HFF-Myc (cell line): ENCODE results near the gene IDH3B.

Experiments used
- DNase-seq: peaks from one replicate; pipeline ENCODE4 v3.0.0-alpha.2; 2011; ENCODE audit warnings: low read depth; ENCODE audit errors: extremely low read depth
- H3K4me3 ChIP-seq: replicated peaks from 2 replicates; pipeline ENCODE4 v1.5.1; 2011; ENCODE audit warnings: low read depth, mild to moderate bottlenecking, control low read depth, low read length
- TF ChIP-seq, protein P1 (sequence below): IDR thresholded peaks from 2 replicates; pipeline ENCODE4 v1.5.1; 2012; ENCODE audit warnings: mild to moderate bottlenecking, low read depth, low read length, control low read depth; ENCODE audit errors: missing control alignments

Gene IDH3B

DNA sequence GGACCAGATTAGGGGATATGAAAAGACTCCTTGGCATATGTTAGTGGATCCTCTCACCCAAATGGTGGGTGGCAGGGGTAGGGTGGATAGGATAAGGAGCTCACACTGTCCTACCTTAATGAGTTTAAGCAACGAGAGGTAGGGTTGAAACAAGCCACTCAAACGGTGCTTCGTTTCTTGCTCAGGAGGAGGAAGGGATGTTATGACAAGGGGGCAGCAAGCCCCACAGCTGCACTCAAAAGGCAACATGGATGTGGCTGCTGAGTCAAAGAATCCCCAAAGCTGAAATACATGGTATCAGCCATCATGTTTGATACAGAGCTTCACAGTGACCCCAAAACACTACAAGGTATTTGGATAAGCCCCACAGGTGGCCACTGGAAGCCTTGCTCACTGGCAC, 8.4 kb upstream of the IDH3B start:
- no peak for DNase-seq
- TF ChIP-seq, protein P1, sequence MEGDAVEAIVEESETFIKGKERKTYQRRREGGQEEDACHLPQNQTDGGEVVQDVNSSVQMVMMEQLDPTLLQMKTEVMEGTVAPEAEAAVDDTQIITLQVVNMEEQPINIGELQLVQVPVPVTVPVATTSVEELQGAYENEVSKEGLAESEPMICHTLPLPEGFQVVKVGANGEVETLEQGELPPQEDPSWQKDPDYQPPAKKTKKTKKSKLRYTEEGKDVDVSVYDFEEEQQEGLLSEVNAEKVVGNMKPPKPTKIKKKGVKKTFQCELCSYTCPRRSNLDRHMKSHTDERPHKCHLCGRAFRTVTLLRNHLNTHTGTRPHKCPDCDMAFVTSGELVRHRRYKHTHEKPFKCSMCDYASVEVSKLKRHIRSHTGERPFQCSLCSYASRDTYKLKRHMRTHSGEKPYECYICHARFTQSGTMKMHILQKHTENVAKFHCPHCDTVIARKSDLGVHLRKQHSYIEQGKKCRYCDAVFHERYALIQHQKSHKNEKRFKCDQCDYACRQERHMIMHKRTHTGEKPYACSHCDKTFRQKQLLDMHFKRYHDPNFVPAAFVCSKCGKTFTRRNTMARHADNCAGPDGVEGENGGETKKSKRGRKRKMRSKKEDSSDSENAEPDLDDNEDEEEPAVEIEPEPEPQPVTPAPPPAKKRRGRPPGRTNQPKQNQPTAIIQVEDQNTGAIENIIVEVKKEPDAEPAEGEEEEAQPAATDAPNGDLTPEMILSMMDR: no peak

GRCh38 chr20:2671977-2672376, 8.0 kb upstream of the IDH3B start:
- TF ChIP-seq, protein P1: peak; percentile 42
- H3K4me3 ChIP-seq: no peak overlapping the region
- no peak for DNase-seq

More for the DNA sequence above, 8.4 kb upstream of the IDH3B start:
- no peak overlapping the region for H3K4me3 ChIP-seq

DNA sequence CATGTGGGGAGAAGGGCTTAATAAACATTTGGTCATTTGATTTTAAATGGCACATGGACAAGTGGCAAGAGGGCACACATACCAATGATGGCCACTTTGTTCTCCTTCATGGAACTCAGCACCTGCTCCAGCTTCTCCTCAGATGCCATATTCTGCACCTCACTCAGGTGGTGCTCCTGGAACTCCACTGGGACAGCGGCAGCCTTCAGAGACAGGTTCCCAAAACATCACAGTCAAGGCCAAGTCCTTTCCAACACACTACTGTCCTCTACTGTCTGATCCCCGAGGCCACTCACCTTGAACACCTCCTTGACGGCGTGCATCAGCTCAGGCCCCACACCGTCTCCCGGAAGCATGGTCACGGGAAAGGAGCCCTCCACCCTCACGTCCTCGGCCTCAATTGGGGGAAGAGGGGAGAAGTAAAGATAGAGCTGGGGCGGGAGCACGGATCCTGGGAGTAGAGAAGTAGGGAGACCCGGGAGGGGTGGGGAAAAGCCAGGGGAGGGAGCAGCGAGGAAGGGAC, 591 bp downstream of the IDH3B start:
- DNase-seq: no peak
- TF ChIP-seq, protein P1: no peak
- peak overlapping the region; percentile 100 for H3K4me3 ChIP-seq

DNA sequence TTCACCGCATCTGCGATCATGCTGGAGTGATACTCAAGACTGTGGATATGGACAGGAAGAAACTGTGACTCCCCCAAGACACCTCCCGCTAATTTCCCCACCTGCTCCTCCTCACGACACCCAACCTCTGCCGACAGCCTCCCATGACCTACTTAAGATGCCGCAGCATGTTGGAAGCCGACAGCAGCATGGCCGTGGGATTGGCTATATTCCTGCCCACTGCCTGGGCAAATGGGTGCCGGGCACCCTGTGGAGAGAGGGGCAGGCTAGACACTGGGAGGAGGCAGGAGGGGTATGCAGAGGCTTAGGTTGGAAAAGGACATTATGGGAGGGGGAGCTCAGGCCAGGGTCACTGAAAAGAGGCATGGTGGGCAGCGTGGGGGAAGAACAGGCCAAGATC, 4.5 kb downstream of the IDH3B start:
- no peak for DNase-seq
- no peak overlapping the region for H3K4me3 ChIP-seq
- TF ChIP-seq, protein P1: no peak

GRCh38 chr20:2658414-2659354, 5.3 kb downstream of the IDH3B start:
- TF ChIP-seq, protein P1: no peak
- no peak overlapping the region for H3K4me3 ChIP-seq
- DNase-seq: peak; percentile 52

DNA sequence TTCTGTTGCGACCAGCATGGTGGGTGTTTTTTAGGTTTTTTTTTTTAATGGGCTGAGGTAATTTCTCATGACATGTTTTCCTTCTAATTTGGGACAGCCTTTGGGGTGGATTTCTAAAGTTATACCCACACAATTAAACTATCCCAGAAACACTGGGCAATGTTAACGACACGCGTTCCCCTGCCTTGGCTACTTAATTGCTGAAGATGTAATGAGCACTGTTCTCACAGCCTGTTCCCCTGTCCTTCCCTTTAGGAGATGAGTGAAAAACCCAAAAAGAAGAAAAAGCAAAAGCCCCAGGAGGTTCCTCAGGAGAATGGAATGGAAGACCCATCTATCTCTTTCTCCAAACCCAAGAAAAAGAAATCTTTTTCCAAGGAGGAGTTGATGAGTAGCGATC, 6.3 kb downstream of the IDH3B start:
- H3K4me3 ChIP-seq: no peak overlapping the region
- DNase-seq: no peak
- TF ChIP-seq, protein P1: no peak
